Nucleus accumbens (tissue), 56 donors: ENCODE measurements around the gene LCN9.

Source experiments
- DNase-seq, 56 donors: peaks; one replicate each; lab custom pipeline; 2025; lab: John Stamatoyannopoulos, UW

LCN9 gene

GRCh38 chr9:135715056-135715595 is 52.0 kb downstream of the LCN9 start:
- no peak for DNase-seq

- no peak for DNase-seq
These were observed 52.9 kb downstream of the LCN9 start for GRCh38 chr9:135716045-135716444.
